Brain microvascular endothelial cell (primary cell): ENCODE results near the gene HINFP.

ENCODE experiments used
- DNase-seq: peaks from one replicate; pipeline ENCODE4 v3.0.0-alpha.2; 2020
- H3K27ac ChIP-seq: fragments of 250-450 bp; sonication (Bioruptor Pico); 2 replicates; pipeline ENCODE4 v1.5.1; 2020; ENCODE audit warnings: mild to moderate bottlenecking, moderate library complexity
- H3K27me3 ChIP-seq: fragments of 250-450 bp; sonication (Bioruptor Pico); replicated peaks from 2 replicates; pipeline ENCODE4 v1.5.1; 2020; ENCODE audit warnings: mild to moderate bottlenecking
- H3K36me3 ChIP-seq: fragments of 250-450 bp; sonication (Bioruptor Pico); replicated peaks from 2 replicates; pipeline ENCODE4 v1.5.1; 2020; ENCODE audit warnings: mild to moderate bottlenecking
- H3K4me3 ChIP-seq: 2 replicates; pipeline ENCODE4 v1.5.1; 2011; ENCODE audit warnings: low read depth, mild to moderate bottlenecking, control low read depth, low read length, moderate library complexity
- in situ Hi-C: cut with HindIII; loops from 2 replicates; pipeline ENCODE4 v1.10.0; 2017; ENCODE audit warnings: low sequenced_read_pairs, low pct_ligation_motif_present
- TF ChIP-seq, protein P1 (sequence below): IDR thresholded peaks from 2 replicates; pipeline ENCODE4 v1.5.1; 2011; ENCODE audit warnings: low read depth, mild to moderate bottlenecking, moderate library complexity, low read length, control low read depth, inconsistent platforms; ENCODE audit errors: missing control alignments

HINFP gene

DNA sequence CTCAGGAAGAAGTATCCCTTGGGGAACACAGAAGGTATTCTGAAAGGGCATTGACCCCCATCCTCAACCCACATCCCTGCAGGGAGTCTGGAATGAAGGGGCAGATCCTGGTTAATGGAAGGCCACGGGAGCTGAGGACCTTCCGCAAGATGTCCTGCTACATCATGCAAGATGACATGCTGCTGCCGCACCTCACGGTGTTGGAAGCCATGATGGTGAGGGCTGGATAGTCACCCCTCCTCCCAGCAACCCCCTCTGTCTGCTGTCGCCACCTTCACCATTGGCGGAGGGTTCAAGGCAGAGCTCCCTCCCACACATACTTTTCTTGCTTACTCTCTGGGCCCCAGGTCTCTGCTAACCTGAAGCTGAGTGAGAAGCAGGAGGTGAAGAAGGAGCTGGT lies 32.8 kb downstream of the HINFP start:
- Histone ChIP-seq H3K27ac (no peak overlapping the region), H3K27me3 (peaks cover 4% of the 10 kb centered on the region), H3K4me3 (no peak overlapping the region), H3K36me3 (no peaks in the 10 kb centered on the region)
- in situ Hi-C loops, result no loop called here
- DNase-seq, result no peak
- TF ChIP-seq, protein P1, sequence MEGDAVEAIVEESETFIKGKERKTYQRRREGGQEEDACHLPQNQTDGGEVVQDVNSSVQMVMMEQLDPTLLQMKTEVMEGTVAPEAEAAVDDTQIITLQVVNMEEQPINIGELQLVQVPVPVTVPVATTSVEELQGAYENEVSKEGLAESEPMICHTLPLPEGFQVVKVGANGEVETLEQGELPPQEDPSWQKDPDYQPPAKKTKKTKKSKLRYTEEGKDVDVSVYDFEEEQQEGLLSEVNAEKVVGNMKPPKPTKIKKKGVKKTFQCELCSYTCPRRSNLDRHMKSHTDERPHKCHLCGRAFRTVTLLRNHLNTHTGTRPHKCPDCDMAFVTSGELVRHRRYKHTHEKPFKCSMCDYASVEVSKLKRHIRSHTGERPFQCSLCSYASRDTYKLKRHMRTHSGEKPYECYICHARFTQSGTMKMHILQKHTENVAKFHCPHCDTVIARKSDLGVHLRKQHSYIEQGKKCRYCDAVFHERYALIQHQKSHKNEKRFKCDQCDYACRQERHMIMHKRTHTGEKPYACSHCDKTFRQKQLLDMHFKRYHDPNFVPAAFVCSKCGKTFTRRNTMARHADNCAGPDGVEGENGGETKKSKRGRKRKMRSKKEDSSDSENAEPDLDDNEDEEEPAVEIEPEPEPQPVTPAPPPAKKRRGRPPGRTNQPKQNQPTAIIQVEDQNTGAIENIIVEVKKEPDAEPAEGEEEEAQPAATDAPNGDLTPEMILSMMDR, result no peak

DNA sequence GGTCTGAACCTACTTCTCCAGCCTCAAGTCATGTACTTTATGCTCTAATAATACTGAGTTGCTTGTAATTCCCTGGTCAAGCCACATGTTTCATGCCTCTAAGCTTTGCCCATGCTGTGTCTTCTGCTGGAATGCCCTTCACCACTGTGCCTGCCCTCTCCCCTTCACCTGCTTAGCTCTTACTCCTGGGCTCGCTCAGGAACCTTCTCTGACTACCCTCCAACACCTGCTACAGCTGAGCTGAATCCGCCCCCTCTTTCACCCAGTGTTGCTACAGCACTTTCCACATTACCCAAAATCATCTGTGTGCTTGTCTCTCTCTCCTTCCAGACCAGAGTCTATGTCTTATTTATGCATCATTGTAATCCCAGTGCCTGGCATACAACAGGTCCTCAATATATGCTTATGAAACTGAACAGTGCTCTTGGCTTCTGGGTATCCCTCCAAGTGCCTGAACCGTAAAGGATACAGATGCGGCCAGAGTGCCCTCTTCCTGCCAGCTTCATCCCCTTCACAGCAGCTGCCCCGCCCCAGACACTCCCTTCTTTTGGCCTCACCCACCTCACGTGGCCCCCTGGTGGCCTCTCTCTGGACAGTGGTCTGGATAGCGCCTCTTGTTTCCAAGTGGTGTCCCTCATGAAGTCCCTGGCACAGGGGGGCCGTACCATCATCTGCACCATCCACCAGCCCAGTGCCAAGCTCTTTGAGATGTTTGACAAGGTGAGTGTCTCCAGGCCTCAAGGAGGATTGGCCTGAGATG lies 34.5 kb downstream of the HINFP start:
- Histone ChIP-seq H3K4me3 (no peak overlapping the region), H3K27ac (no peak overlapping the region), H3K36me3 (no peaks in the 10 kb centered on the region), H3K27me3 (no peaks in the 10 kb centered on the region)
- in situ Hi-C loops, result no loop called here
- TF ChIP-seq, protein P1, result peak; percentile 51
- DNase-seq, result no peak

DNA sequence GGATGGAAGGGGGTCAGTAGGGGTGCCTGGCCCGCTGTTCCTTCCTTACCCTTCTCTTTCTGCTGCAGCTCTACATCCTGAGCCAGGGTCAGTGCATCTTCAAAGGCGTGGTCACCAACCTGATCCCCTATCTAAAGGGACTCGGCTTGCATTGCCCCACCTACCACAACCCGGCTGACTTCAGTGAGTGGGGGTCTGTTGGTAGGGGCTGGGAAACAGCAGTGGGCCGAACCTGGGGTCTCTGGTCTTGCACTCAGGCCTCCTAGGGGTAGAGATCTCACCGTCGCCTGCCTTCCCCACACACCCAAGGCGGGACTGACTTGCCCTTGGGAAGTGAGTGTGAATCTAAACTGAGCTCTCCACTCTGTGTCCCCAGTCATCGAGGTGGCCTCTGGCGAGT lies 35.1 kb downstream of the HINFP start:
- TF ChIP-seq, protein P1, result no peak
- Histone ChIP-seq H3K27me3 (no peaks in the 10 kb centered on the region), H3K27ac (no peak overlapping the region), H3K36me3 (no peaks in the 10 kb centered on the region), H3K4me3 (no peak overlapping the region)
- no peak for DNase-seq
- in situ Hi-C loops, result no loop called here

DNA sequence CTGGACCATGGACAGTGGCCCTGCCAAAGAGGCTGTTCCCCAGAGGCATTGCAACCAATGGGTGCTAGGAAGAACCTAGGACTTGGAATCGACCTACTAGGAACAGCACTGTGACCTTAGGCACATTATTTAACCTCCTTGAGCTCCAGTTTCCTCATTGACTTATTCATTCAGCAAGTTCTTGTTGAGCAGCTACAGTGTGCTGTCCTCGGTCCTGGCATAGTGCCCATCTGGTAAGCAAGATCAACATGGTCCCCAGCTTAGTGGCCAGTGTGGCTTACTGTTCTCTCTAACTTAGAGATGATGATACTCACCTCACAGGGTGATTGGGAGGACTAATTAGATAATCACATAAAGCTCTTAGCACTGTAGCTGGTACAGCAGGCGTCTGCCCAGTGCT lies 35.7 kb downstream of the HINFP start:
- H3K4me3 ChIP-seq, result no peak overlapping the region
- DNase-seq, result no peak
- TF ChIP-seq, protein P1, result no peak
- H3K27ac ChIP-seq, result no peak overlapping the region
- no peaks in the 10 kb centered on the region for H3K36me3 ChIP-seq
- no peaks in the 10 kb centered on the region for H3K27me3 ChIP-seq
- in situ Hi-C loops, result no loop called here

DNA sequence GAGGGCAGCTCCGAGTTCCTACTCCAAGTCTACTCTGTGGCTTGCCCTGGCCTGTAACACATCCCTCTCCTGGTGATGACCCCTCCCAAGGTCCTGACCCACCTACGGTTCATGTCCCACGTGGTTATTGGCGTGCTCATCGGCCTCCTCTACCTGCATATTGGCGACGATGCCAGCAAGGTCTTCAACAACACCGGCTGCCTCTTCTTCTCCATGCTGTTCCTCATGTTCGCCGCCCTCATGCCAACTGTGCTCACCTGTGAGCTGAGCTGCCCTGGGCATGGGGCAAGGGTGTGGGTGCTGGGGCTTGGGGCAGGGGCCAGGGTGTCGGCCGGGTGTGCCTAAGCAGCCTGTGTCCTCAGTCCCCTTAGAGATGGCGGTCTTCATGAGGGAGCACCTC lies 37.1 kb downstream of the HINFP start:
- no peak overlapping the region for H3K4me3 ChIP-seq
- no peak for DNase-seq
- H3K27me3 ChIP-seq, result no peaks in the 10 kb centered on the region
- no peaks in the 10 kb centered on the region for H3K36me3 ChIP-seq
- TF ChIP-seq, protein P1, result no peak
- in situ Hi-C loops, result no loop called here
- no peak overlapping the region for H3K27ac ChIP-seq

DNA sequence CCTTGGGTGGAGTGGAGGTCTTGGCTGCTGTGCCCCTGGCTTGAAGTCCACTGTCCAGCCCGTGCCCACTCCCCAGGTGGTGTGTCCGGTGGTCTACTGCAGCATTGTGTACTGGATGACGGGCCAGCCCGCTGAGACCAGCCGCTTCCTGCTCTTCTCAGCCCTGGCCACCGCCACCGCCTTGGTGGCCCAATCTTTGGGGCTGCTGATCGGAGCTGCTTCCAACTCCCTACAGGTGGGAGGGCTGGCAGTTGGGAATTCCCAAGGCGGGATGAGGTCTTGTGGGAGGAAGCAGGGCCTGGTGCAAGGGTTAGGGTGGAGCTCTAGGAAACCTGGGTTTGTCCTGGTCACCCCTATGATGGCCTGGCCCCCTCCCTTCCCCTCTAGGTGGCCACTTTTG lies 38.8 kb downstream of the HINFP start:
- TF ChIP-seq, protein P1, result no peak
- Histone ChIP-seq H3K36me3 (no peaks in the 10 kb centered on the region), H3K27ac (no peak overlapping the region), H3K27me3 (no peaks in the 10 kb centered on the region), H3K4me3 (no peak overlapping the region)
- in situ Hi-C loops, result no loop called here
- no peak for DNase-seq
